K562 treated with DMSO at 1 percent for 12 hours (cell line): ENCODE results near the gene LRRC58. TPM values are rescaled to one million over a fixed set of nuclear protein-coding genes. Genes with fewer than 3 reads are reported as not detected.

Source experiments
- total RNA-seq: library from RNA; unstranded; fragments of 300-600 nt; gene quantifications from 2 replicates; pipeline ENCODE4 v1.2.3, GENCODE V29; 2022; ENCODE audit not compliant: insufficient read depth

Gene LRRC58
- 3.8 and 14.5 TPM in 2 replicates for total RNA-seq

DNA sequence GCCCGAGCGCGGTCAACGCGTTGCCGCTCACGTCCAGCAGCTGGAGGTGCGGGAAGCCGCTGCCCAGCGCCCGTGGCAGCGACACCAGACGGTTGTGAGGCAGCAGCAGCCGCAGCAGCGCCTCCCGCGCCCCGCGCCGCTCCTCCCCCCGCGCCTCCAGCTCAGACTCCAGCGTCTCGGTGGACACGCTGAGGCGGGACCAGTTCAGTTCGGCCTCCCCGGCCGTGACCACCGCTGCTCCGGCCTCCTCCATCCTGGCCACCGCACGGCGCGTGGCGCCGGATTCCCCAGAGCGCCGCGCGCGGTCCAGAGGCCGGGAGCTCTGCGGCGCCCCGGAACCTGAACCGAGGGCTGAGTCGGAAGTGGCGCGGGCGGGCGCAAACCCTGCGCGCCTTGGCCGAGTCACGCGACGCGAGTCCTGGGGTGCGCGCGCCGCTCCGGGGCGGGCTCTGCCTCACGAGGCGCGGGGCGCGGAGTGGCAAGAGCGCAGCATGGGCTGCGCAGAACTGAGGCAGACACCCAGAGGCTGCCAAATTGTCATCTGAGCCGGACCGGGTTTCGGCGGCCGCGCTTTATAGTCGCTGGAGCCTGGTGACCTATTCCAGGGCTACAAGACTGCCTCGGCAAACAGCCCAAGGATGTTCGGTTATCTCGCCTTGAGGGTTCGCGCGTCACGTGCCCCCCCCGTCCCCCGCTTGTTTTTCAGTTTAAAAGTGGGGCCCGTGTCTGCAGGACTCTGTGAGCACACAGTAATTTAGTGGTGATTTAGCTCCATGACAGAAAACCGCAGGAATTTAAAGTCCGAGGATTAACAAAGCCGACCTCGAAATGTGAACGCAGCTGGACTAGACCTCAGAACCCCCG, at the start of gene LRRC58:
LRRC58 (minus strand) TSS at position 364 of the 864 bp plus-strand sequence; CDS start at position 253, 111 bp downstream.

DNA sequence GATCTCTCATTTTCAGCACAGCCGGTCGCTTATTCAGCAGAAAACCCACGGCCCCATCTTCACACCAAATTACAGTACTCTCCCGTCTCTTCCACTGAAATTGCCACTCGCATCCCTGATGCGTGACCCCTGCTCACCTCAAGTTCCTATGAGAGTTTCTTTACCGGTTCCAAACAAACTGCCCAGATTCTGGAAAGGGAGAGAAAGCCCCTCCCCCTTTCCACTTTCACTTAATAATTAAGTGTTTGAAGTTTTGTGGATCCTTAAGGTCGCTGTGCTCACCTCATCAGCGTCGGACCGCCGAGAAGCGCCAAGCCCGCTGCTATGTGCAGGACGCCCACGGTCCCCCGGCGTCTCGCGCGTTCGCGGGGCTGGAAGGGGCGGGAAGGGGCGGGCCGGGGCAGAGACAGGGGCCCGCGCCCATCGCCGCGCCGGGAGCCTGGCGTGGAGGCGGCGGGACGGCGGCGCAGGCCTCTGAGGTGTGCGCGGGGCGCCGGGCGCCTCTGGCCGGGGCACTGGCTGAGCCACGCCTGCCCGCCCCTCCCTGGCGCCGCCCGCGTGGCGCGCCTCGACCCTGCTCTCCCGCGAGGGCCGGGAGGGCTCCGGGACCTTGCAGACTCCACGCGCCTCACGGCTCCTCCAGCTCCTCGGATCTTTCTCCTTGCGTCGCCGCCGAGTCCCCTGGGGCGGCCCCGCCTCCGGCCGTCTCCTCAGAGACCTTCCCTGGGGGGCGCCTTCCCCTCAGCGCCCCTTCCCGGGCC, 64.2 kb downstream of the LRRC58 start, which contains the start of gene GPR156:
GPR156 (minus strand) TSS at position 476 of the 761 bp plus-strand sequence. CDS start 41,124 bp downstream, outside the sequence.

Other genes starting within 250 kb of the LRRC58 start
- not detected in 2 replicates for gene GPR156, start 64.1 kb downstream of the LRRC58 start, total RNA-seq
- not detected in 2 replicates for gene FSTL1, start 101.6 kb upstream of the LRRC58 start, total RNA-seq
- 203 and 205 TPM in 2 replicates for gene NDUFB4, start 247.0 kb upstream of the LRRC58 start, total RNA-seq